Measurements from ENCODE around the gene SLIT3.

SLIT3 gene

GRCh38 chr5:169029037-169029436 is 271.9 kb downstream of the SLIT3 start:
- no peak for DNase-seq (ENCODE audit: low spot score)

GRCh38 chr5:169027501-169028061 is 273.4 kb downstream of the SLIT3 start:
- no peak for DNase-seq (ENCODE audit: low spot score)

- DNase-seq (ENCODE audit: low spot score): no peak
Observed at GRCh38 chr5:169025491-169025890, 275.4 kb downstream of the SLIT3 start.

- no peak for DNase-seq (ENCODE audit: low spot score)
Observed at GRCh38 chr5:169024421-169024820, 276.5 kb downstream of the SLIT3 start.

- no peak for DNase-seq (ENCODE audit: low spot score)
Observed at GRCh38 chr5:169022718-169023117, 278.2 kb downstream of the SLIT3 start.

- DNase-seq (ENCODE audit: low spot score): no peak
Observed at GRCh38 chr5:169020102-169020501, 280.8 kb downstream of the SLIT3 start.

- no peak for DNase-seq (ENCODE audit: low spot score)
Observed at GRCh38 chr5:169018925-169019324, 282.0 kb downstream of the SLIT3 start.

- no peak for DNase-seq (ENCODE audit: low spot score)
Observed at GRCh38 chr5:169015991-169016390, 284.9 kb downstream of the SLIT3 start.

- no peak for DNase-seq (ENCODE audit: low spot score)
Observed at GRCh38 chr5:169013846-169014245, 287.1 kb downstream of the SLIT3 start.

GRCh38 chr5:169013208-169013728 is 287.7 kb downstream of the SLIT3 start:
- DNase-seq (ENCODE audit: low spot score): no peak

GRCh38 chr5:169012450-169012849 is 288.5 kb downstream of the SLIT3 start:
- DNase-seq (ENCODE audit: low spot score): no peak

- no peak for DNase-seq (ENCODE audit: low spot score)
Observed at GRCh38 chr5:169011451-169011850, 289.5 kb downstream of the SLIT3 start.

- no peak for DNase-seq (ENCODE audit: low spot score)
Observed at GRCh38 chr5:169011009-169011408, 289.9 kb downstream of the SLIT3 start.

- no peak for DNase-seq (ENCODE audit: low spot score)
Observed at GRCh38 chr5:169009123-169009522, 291.8 kb downstream of the SLIT3 start.

GRCh38 chr5:169006842-169007790 is 293.8 kb downstream of the SLIT3 start:
- no peak for DNase-seq (ENCODE audit: low spot score)

GRCh38 chr5:169004551-169004950 is 296.4 kb downstream of the SLIT3 start:
- DNase-seq (ENCODE audit: low spot score): no peak

GRCh38 chr5:169003721-169004541 is 297.0 kb downstream of the SLIT3 start:
- DNase-seq (ENCODE audit: low spot score): no peak

GRCh38 chr5:169002953-169003555 is 297.9 kb downstream of the SLIT3 start:
- DNase-seq (ENCODE audit: low spot score): no peak

- no peak for DNase-seq (ENCODE audit: low spot score)
Observed at GRCh38 chr5:169001394-169001793, 299.5 kb downstream of the SLIT3 start.

- no peak for DNase-seq (ENCODE audit: low spot score)
Observed at GRCh38 chr5:168995024-168995423, 305.9 kb downstream of the SLIT3 start.

- no peak for DNase-seq (ENCODE audit: low spot score)
Observed at GRCh38 chr5:168992687-168993086, 308.3 kb downstream of the SLIT3 start.

GRCh38 chr5:168992016-168992415 is 308.9 kb downstream of the SLIT3 start:
- DNase-seq (ENCODE audit: low spot score): no peak
